ENCODE results near the gene FUOM.

The FUOM gene

DNA sequence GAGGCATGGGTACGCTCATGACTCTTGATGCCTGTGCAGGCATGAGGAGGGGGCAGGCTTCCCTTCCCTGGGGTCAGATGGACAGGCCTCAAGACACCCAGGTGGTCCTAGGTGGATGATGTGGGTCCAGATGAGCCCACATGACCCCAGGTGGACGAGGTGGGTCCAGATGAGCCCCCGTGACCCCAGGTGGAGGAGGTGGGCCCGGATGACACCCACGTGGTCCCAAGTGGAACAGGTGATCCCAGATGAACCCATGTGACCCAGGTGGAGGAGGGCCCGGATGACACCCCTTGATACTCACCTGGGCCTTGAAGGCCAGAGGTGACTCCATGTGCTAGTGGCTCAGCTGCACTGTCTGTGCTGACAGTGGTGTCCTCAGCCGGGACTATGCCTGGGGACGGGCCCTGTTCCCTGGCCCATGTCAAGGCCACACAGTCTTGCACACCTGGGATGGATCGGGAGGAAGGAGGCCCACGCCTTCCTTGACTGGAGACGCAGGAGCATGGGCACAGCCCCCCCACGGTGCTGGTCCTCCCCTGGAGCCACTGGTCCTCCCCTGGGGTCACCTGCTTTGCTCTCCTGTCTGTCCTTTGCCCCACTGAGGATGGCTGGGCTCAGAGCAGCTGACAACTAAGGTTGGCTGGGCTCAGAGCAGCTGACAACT lies 7.4 kb downstream of the FUOM start:
- no peak for DNase-seq (ENCODE audit: low read depth)

DNA sequence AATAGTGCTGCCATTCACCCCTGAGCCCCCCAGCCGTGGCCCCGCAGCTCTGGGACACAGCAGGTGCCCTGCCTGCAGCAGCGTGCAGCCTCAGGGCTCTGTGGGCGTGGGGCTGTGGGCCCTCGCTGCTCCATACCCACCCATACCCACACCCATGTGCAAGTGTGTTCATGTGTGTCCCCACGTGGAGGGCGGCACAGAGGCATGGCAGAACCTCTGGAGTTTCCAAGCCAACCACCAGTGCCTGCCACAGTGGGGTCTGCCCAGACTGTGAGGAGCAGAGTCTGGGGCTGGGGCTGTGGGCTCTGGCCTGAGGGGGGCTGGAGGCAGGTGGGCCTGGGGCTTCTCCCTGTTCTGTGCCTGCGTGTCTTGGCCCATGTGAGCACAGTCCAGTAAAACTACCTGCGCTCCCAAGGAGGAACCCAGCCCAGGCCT lies 8.2 kb downstream of the FUOM start:
- DNase-seq (ENCODE audit: low read depth), result no peak

DNA sequence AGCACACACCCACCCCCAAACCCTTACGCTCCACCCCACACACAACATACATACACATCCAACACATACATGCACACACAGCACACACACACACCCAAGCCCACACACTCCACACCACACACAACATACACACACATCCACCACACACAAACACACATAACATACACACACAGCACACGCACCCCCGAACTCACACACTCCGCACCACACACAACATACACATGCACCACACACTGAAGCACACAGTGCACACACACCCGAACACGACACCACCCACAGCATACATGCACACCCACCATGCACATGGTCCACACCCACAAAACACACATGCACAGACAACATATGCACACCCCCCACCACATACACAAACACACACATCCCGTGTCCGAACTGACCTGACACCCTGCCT lies 8.7 kb downstream of the FUOM start:
- DNase-seq (ENCODE audit: low read depth), result no peak

DNA sequence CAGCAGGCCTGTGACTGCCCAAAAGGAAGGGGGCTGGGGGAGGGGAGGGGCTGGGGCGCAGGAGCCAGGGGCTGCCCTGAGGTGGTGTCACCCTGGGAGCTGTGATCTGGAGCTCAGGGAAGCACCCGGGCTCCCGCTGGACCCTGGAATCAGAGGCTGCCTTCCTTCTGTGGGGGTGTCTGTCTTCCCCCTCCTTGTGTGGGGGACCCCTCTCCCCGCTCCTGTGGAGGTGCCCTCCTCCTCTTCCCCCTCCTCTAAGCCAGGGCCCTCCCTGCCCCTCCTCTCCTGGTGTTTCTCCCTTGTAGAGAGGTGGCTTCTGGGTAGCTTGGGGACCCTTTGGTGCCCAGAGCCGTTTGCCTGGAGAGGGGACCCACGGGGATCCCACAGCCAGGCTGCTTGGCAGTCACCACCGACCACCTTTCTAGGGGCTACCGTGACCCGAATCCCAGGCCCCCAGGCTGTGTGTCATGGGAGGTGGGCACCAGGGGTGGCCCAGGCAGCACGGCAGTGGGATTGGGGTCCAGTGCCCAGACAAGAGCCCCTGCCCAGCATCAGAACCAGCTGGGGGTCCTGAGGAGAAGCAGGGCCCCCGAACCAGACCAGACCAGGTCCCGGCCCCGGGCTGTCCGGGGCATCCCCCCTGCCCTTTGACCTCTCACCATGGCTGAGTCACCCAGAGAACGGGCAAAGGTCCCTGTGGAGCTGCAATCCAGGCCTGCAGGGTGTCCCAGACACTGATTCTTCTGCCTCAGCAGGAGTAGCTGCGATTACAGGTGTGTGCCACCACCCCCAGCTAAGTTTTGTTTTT lies 9.9 kb downstream of the FUOM start:
- DNase-seq (ENCODE audit: low read depth), result no peak

DNA sequence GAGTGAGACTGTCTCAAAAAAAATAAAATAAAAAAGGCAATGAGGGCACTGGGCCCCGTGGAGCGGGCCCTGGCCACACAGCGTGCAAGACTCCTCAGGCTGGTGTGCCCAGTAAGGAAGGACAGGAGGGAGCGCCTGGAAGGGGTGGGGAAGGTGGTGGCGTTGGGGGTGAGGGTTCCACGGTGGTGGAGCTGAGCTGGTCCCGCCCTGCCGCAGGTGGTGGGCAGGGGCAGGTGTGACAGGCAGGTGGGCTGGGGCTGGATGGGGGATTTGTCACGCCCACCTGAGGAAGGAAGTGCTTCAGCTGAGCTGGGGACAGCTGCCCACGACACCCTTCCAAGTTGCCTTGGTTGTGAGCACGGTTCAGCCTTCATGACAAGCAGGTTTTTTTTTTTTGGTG lies 11.4 kb downstream of the FUOM start:
- no peak for DNase-seq (ENCODE audit: low read depth)

DNA sequence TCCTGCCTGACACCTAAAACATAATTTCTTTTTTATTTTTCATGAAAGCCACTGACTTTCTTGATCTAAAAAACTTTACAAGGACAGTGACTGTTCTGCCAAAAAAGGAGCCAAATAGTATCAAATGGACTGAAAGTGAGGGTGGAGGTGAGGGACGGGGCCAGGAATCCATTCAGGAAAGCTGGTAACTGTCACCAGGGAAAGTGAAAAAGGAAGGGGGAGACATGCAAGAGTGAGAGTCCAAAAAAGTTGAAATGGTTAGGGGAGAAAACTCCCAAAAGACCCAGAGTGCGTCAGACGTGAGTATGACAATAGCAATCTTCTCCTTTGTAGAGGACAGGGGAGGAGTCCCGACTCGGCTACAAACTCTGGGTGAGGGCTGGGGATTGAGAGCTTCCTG lies 13.6 kb downstream of the FUOM start:
- DNase-seq (ENCODE audit: low read depth), result no peak

DNA sequence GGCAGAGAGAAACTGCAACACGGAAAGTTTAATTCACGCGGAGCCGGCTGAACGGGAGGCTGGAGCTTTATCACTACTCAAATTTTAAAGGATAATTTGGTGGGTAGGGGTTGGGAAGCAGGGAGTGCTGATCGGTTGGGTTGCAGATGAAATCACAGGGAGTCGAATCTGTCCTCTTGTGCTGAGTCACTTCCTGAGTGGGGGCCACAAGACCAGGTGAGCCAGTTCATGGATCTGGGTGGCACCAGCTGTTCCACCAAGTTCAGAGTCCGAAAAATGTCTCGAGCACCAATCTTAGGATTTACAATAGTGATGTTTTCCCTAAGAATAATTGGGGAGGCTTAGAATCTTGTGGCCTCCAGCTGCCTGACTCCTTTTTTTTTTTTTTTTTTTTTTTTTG lies 14.3 kb downstream of the FUOM start:
- DNase-seq (ENCODE audit: low read depth), result no peak

DNA sequence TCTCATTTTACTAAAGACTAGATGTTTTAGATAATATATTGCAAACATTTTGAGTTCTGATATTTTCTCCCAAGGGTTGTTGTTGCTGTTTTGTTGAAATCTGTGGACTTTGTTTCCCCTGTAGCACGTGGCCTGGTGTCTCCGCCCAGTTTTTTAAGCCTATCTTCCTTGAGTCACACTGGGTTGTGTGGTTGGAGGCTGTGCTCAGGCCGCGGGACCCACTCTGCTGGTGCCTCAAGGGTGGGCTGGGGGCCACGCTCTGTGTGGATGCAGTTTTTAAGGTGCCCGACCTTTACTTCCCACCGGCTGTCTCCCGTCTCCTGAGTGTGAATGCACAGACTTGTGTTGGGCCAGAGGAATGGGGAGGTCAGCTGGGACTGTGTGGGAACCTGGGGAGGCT lies 14.9 kb downstream of the FUOM start:
- no peak for DNase-seq (ENCODE audit: low read depth)

DNA sequence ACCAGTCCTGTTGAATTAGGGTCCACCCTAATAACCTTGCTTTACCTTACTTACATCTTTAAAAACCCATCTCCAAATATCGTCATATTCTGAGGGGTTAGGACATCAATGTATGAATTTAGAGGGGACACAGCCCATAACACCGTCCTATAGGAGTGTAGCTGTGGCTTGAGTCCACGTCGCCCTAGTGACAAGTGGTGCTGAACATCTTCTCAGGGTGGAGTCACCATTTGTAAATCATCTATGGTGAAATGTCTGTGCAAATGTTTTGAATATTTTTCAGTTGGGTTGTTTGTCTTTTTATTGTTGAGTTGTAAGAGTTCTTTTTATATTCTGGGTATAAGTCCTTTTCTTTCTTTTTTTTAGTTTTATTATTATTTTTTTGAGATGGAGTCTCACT lies 15.8 kb downstream of the FUOM start:
- no peak for DNase-seq (ENCODE audit: low read depth)

DNA sequence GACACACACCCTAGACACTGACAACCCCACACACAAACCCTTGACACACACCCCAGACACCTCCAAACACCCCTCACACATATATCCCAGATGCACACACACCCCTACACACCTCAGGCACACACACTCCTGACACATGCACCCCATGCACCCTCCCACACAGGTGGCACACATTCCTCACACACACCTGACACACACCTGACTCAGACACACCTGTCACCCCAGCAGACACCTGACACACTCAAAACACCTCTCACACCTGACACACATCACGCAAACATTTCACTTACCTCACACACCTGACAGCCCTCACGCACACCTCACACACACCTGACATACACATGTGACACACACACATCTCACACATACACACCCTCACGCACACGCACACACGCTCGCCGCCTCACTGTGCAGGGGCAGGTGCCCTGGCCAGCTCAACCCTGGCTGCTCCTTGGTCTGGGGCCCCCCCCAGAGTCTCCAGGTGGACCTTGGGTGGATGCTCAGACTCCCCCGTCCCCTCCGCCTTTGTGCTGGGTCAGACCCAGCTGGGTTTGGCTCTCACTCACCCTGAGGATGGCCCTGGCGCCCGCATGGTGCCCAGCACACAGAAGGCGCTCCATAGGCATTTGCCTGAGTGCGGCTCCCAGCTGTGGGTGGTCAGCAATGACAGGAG lies 18.0 kb downstream of the FUOM start:
- DNase-seq (ENCODE audit: low read depth), result no peak

DNA sequence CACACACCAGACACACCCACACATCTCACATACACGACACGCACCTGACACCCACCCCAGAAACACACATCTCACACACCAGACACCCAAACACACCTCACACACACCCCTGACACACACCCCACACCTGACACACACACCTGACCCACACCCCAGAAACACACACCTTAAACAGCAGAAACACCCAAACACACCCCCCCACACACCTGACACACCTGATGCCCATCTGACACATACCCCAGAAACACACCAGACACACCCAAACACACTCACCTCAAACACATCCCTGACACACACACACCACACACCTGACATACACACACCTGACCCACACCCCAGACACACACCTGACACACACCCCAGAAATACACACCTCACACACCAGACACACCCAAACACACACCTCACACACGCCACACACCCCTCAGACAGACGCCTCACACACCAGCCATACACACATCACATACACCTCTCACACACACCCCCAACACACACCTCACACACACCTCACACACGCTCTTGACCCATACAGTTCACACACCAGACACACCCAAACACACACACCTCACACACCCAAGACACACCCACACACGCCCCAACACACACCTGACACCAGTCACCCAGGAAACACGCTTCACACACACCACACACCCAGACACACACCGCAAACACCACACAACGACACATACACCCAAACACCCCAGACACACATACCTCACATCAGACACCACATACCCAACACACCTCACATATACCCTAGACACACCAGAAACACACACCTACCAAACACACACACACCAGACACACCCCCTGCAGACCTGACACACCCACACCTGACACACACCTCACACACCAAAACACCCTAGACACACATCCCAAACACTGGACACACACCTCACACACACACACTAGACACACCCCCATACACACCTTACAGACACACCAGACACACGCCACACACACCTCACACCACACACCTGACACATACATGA lies 19.4 kb downstream of the FUOM start:
- DNase-seq (ENCODE audit: low read depth), result no peak

DNA sequence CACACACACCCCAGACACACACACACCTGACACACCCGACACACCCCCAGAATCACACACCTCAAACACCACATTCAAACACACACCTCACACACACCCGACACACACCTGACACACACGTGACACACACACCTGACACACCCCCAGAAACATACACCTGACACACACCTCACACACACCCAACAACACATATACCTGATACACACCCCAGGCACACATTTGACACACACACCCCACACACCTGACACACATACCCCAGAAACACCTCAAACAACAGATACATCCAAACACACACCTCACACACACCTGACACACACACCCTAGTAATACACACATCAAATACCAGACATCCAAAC lies 20.5 kb downstream of the FUOM start:
- no peak for DNase-seq (ENCODE audit: low read depth)

DNA sequence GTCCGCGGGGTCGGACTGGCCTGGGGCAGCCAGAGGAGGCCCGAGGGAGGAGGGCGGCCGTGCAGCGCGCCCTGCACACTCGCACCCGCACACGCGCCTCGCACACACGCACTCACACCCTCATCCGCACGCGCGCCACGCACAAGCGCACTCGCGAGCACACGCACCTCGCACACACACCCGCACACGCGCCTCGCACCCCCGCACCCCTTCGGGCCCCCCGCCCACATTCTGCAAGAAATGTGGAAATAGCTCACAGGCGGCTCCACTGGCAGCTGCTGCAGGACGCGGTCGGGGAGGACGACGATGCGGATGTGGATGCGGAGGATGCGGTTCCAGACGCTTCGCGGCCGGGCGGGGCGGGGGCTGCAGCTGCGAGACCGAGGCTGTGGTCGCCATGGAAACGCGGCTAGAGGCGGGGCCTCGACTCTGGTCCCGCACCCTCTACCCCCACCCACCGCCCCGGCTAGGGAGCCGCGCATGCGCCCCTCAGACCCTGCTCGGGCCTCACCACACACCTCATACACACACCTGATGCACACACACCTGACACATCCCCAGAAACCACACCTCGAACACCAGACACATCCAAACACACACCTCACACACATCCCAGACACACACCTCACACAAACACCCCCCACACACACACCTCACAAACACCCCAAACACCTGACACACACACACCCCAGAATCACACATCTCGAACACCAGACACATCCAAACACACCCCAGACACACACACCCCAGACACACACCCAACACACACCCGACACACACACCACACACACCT lies 21.0 kb downstream of the FUOM start, which contains the start of gene CALY:
CALY (minus strand) TSS at position 320 of the 793 bp plus-strand sequence. CDS start 7,907 bp downstream, outside the sequence.
- DNase-seq (ENCODE audit: low read depth), result no peak

DNA sequence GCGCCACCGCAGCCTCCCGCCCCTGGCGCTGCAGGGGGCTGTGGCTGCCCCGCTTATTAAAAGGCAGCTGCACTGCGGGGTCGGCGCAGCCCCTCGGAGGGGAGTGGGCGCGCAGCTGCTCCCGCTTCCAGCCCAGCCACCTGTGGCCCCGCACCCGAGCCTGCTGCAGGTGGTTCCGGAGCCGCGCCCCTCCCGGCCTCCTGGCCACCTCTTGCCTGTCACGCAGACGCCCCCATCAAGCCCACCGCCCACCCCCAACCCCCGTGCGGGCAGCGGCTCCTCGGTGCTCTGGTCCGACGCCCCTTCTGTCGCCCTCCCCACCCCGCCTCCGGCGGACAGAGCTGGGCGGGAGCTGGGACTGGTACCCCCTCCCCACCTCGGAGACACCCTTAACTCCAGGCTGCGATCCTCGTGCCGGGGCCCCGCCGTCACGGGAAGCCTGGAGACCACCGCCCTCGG lies 21.7 kb downstream of the FUOM start:
- no peak for DNase-seq (ENCODE audit: low read depth)

DNA sequence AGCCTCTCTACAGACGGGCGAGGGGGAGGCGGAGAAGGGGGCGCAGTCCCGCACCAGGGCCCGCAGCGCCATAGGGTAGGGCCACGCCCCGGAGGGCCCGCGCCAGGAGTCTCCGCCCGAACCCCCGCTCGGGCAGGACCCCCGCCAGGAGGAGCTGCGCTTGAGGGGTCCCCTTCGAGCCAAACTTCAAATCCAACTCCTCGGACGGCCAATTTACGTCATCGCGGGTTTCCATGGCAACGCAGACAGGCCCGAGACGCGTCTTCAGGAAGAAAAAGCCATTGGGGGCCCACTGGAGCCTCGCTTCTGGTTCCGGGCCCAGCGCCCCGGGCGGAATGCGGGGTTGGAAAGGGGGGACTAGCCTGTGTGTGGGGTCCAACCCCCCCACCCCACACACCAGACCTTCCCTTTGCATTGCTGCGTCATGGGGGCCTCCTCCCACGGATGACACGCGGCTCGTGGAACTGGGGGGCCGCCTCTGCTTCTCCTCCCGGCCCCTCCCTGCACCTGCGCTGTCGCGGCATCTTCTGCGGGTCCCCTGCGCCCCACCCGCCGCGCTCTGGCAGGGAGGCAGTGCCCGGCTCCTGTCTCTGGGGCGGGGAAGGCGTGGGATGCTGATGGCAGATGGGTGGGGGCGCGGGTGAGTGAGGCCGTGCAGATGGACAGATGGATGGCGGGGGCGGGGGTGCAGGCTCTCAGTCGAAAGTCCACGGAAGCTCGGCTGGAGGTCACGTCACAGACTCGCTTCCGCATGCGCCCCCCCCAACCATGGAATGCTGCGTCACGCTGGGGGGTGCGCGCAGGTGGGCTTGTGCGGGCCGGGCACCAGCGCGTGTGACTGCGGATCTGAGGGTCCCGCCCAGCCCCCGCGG lies 22.3 kb downstream of the FUOM start:
- no peak for DNase-seq (ENCODE audit: low read depth)

DNA sequence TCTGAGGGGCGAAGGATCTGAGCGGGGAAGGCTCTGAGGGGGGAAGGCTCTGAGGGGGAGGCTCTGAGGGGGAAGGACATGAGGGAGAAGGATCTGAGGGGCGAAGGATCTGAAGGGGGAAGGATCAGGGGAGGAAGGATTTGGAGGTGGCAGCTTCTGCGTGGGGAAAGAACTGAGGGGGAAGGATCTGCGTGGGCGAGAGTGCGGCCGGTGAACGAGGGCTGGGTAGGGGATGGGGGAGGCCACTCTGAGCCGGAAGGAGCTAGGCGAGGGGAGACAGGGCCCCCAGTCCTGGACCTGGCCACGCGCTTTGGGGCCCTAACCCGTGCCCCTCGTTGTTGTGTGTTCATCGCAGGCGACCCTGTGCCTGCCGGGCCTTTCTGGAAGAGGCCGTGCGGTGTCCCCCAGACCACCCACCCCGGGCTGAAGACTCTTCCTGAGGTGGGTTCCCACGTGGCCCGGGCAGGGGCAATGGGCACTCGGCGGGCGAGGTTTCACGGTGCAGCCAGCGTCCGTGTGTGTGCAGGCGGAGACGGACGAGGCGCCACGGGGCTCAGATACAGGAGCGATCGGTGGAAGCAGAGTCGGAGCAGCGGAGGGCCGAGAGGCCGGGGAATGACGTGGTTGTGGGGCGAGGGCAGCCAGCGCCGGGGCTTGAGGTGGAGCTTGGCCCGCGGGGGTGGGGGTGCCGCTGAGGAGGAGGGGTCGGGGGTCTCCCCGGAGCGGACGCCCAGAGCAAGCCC lies 23.1 kb downstream of the FUOM start:
- DNase-seq (ENCODE audit: low read depth), result no peak

DNA sequence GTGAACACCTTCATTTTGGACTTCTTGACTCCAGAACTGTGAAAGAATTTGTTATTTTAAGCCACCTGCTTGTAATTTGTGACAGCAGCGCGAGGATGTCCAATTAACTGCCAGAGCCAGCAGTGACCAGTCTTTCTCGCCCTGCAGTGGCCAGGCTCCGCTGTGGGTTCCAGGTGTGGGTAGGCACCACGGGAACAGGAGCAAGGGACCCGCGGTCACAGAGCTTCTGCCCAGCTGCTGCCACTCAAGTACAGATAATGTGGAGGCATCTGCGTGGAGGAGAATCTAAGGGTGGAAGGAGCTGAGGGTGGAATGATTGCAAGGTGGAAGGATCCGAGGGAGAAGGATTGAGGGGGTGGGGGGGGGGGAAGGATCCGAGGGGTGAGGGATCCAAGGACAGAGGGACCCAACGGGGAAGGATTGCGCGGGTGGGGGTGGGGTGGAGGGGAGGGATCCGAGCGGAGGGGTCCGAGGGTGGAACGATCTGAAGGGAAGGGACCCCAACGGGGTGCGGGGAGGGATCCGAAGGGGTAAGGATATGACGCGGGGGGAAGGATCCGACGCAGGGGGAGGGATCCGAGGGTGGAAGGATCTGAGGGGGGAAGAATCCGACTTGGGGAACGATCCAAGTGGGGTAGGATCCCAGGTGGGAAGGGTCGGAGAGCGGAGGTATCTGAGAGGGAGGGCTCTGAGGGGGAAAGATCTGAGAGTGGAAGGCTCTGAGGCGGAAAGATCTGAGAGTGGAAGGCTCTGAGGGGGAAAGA lies 24.7 kb downstream of the FUOM start:
- no peak for DNase-seq (ENCODE audit: low read depth)

DNA sequence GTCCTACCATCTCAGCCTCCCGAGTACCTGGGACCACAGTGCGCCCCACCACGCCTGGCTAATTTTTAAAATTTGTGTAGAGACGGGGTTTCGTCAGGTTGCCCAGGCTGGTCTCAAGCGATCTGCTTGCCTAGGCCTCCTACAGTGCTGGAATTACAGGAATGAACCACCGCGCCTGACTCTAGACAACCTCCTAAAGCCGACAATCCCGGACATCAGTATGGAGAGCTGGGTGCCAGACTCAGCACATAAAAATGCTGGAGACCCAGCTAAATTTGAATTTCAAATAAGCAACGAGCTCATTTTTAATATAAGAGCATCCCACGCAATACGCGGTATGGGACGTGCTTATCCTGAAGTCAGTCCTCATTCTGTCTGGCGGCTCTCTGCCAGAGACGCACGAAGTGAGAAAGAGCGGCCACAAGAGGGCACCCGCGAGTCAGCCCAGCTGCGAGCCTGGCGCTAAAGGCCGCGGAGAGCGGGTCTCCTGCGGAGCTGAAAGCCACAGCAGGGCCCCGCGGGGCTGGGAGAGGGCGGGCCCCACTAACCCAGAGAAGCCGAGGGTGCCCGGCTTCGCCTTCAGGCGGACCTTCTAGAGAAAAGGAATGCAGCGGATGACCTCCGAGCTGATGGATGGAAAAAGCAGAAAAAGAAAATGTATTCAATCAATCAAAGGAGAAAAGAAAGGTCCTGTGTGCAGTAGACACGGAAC lies 28.2 kb downstream of the FUOM start:
- DNase-seq (ENCODE audit: low read depth), result no peak
